Fibroblast of lung (primary cell): ENCODE results near the gene RCAN3. TPM values are rescaled to one million over a fixed set of nuclear protein-coding genes. Genes with fewer than 3 reads are reported as not detected.
A peak's percentile ranks its signal among the peaks of the same experiment; 100 is the strongest.

ENCODE experiments used
- DNase-seq, 2 donors: peaks; one replicate each; pipeline versions ENCODE4 v3.0.0 to v3.0.0-alpha.2; 2010; ENCODE audit warnings: low read depth in 2 of 2
- H2AFZ ChIP-seq: 2 replicates; pipeline ENCODE4 v1.5.1; 2012; ENCODE audit warnings: low read length, control low read depth, inconsistent platforms
- H3K27ac ChIP-seq: 2 replicates; pipeline ENCODE4 v1.5.1; 2011; ENCODE audit warnings: low read length, control low read depth; ENCODE audit not compliant: insufficient read depth
- H3K27me3 ChIP-seq: 2 replicates; pipeline ENCODE4 v1.5.1; 2011; ENCODE audit warnings: mild to moderate bottlenecking, low read length; ENCODE audit not compliant: control insufficient read depth, insufficient read depth
- H3K36me3 ChIP-seq: 2 replicates; pipeline ENCODE4 v1.5.1; 2011; ENCODE audit warnings: low read length; ENCODE audit not compliant: control insufficient read depth, insufficient read depth
- H3K4me1 ChIP-seq: 2 replicates; pipeline ENCODE4 v1.5.1; 2011; ENCODE audit warnings: low read length; ENCODE audit not compliant: control insufficient read depth, insufficient read depth; ENCODE audit errors: extremely low read depth
- H3K4me2 ChIP-seq: 2 replicates; pipeline ENCODE4 v1.5.1; 2011; ENCODE audit warnings: low read length, control low read depth; ENCODE audit not compliant: insufficient read depth; ENCODE audit errors: extremely low read depth
- H3K4me3 ChIP-seq, 4 experiments: fragments of 200-600 bp in 1 of 4; sonication (generic) in 1 of 4; replicated peaks in 1 of 4; 2 replicates each; pipeline ENCODE4 v1.5.1; 2011 to 2016; ENCODE audit warnings: low read length in 4 of 4, low read depth in 3 of 4, mild to moderate bottlenecking in 3 of 4, control low read depth in 2 of 4, inconsistent platforms in 1 of 4, mixed read lengths in 1 of 4; ENCODE audit not compliant: insufficient read depth in 1 of 4; ENCODE audit errors: control extremely low read depth in 1 of 4
- H3K79me2 ChIP-seq: 2 replicates; pipeline ENCODE4 v1.5.1; 2012; ENCODE audit warnings: mild to moderate bottlenecking, low read length, inconsistent platforms; ENCODE audit not compliant: control insufficient read depth, insufficient read depth
- H3K9ac ChIP-seq: 2 replicates; pipeline ENCODE4 v1.5.1; 2011; ENCODE audit warnings: mild to moderate bottlenecking, low read length, control low read depth; ENCODE audit not compliant: insufficient read depth
- H3K9me3 ChIP-seq: 2 replicates; pipeline ENCODE4 v1.5.1; 2012; ENCODE audit warnings: low read depth, low read length; ENCODE audit not compliant: control insufficient read depth, insufficient read depth
- H4K20me1 ChIP-seq: 2 replicates; pipeline ENCODE4 v1.5.1; 2011; ENCODE audit warnings: low read length; ENCODE audit not compliant: control insufficient read depth, insufficient read depth; ENCODE audit errors: extremely low read depth
- CTCF ChIP-seq, 2 donors: IDR thresholded peaks in 1 of 2; conservative IDR thresholded peaks in 1 of 2; 1 replicate in 1 of 2; 2 replicates in 1 of 2; pipeline ENCODE4 v1.5.1; 2011 to 2012; ENCODE audit warnings: low read length in 2 of 2, control low read depth in 1 of 2, inconsistent platforms in 1 of 2, low read depth in 1 of 2, mild to moderate bottlenecking in 1 of 2
- EZH2 ChIP-seq: IDR thresholded peaks from 2 replicates; pipeline ENCODE4 v1.5.1; 2012; ENCODE audit warnings: low read length, control low read depth, mild to moderate bottlenecking; ENCODE audit errors: missing control alignments
- polyA minus RNA-seq: library from RNA; depleted of rRNA, polyadenylated mRNA; stranded (reverse); fragments of >200 nt; gene quantifications from 2 replicates; pipeline ENCODE4 v1.2.3, GENCODE V29; 2011; ENCODE audit warnings: low replicate concordance
- polyA plus RNA-seq, 2 donors: library from polyadenylated mRNA; depleted of rRNA in 1 of 2; stranded (reverse) in 1 of 2; unstranded in 1 of 2; fragments of >200 nt; gene quantifications; 2 replicates each; pipeline ENCODE4 v1.2.1, GENCODE V29; 2011 to 2012; ENCODE audit warnings: missing spikeins in 1 of 2
- total RNA-seq: library from RNA; depleted of rRNA; stranded (reverse); fragments of >200 nt; gene quantifications from 2 replicates; pipeline ENCODE4 v1.2.1, GENCODE V29; 2014

Gene RCAN3
- total RNA-seq (2.3 and 5.0 TPM in 2 replicates), polyA plus RNA-seq (12.9 and 17.3 TPM in 2 replicates), polyA minus RNA-seq (4.0 and 13.0 TPM in 2 replicates)
- 5.9 and 9.2 TPM in 2 replicates for polyA plus RNA-seq (2012)

- DNase-seq = peak; percentile 70 to 83
- Histone ChIP-seq H3K9me3 (no peaks in the 10 kb centered on the region), H3K9ac (peak within 1 kb of the TSS; percentile 69), H3K4me1 (peaks cover 2% of the 10 kb centered on the region), H3K27ac (peak within 1 kb of the TSS; percentile 52), H4K20me1 (no peaks in the 10 kb centered on the region), H3K36me3 (no peaks in the 10 kb centered on the region), H3K27me3 (no peaks in the 10 kb centered on the region), H3K79me2 (no peaks in the 10 kb centered on the region), H3K4me2 (peak within 1 kb of the TSS; percentile 93), H3K4me3 (peak within 1 kb of the TSS; percentile 73 to 80 (median 76)), H2AFZ (peak within 1 kb of the TSS; percentile 81)
- no peak for TF ChIP-seq EZH2
- TF ChIP-seq CTCF (conservative IDR thresholded peaks at IDR 0.05 in 1 of 2, IDR thresholded peaks at IDR 0.05 in 1 of 2; ENCODE audit: low read depth in 1 of 2, low read length in 2 of 2) = no peak
Observed at GRCh38 chr1:24502709-24503058, at the start of gene RCAN3. TSS of gene RCAN3 (plus strand) at chr1:24502836. CDS start at chr1:24514373, 11,537 bp downstream.

- H3K9me3 ChIP-seq = no peaks in the 10 kb centered on the region
- no peak for DNase-seq
- H3K4me3 ChIP-seq = no peak overlapping the region
- no peak overlapping the region for H3K9ac ChIP-seq
- H4K20me1 ChIP-seq = no peaks in the 10 kb centered on the region
- H3K4me2 ChIP-seq = no peak overlapping the region
- no peaks in the 10 kb centered on the region for H3K27me3 ChIP-seq
- peaks cover 2% of the 10 kb centered on the region for H3K36me3 ChIP-seq
- no peak overlapping the region for H2AFZ ChIP-seq
- H3K27ac ChIP-seq = no peak overlapping the region
- no peaks in the 10 kb centered on the region for H3K4me1 ChIP-seq
- no peaks in the 10 kb centered on the region for H3K79me2 ChIP-seq
- TF ChIP-seq EZH2 = no peak
- TF ChIP-seq CTCF (conservative IDR thresholded peaks at IDR 0.05 in 1 of 2, IDR thresholded peaks at IDR 0.05 in 1 of 2; ENCODE audit: low read depth in 1 of 2, low read length in 2 of 2) = no peak
Observed at GRCh38 chr1:24452922-24453485, 49.6 kb upstream of the RCAN3 start.

- peak in 1 of 2 donors; percentile 30 for DNase-seq
- Histone ChIP-seq H3K9ac (no peak overlapping the region), H3K4me1 (no peaks in the 10 kb centered on the region), H3K9me3 (no peaks in the 10 kb centered on the region), H4K20me1 (no peaks in the 10 kb centered on the region), H2AFZ (no peak overlapping the region), H3K27ac (no peak overlapping the region), H3K4me2 (no peak overlapping the region), H3K27me3 (no peaks in the 10 kb centered on the region), H3K79me2 (no peaks in the 10 kb centered on the region), H3K36me3 (peaks cover 4% of the 10 kb centered on the region), H3K4me3 (no peak overlapping the region)
- TF ChIP-seq CTCF (conservative IDR thresholded peaks at IDR 0.05 in 1 of 2, IDR thresholded peaks at IDR 0.05 in 1 of 2; ENCODE audit: low read depth in 1 of 2, low read length in 2 of 2) (no peak), EZH2 (no peak)
Observed at GRCh38 chr1:24454673-24455072, 48.0 kb upstream of the RCAN3 start.
